WI38 (cell line): ENCODE measurements around the gene VPS4B.

Experiments
- H3K4me3 ChIP-seq: 2 replicates; pipeline ENCODE4 v1.5.1; 2011; ENCODE audit warnings: low read depth, mild to moderate bottlenecking, control low read depth, low read length
- TF ChIP-seq, protein P1 (sequence below): IDR thresholded peaks from 2 replicates; pipeline ENCODE4 v1.5.1; 2012; ENCODE audit warnings: low read depth, mild to moderate bottlenecking, control low read depth, low read length

The VPS4B gene

DNA sequence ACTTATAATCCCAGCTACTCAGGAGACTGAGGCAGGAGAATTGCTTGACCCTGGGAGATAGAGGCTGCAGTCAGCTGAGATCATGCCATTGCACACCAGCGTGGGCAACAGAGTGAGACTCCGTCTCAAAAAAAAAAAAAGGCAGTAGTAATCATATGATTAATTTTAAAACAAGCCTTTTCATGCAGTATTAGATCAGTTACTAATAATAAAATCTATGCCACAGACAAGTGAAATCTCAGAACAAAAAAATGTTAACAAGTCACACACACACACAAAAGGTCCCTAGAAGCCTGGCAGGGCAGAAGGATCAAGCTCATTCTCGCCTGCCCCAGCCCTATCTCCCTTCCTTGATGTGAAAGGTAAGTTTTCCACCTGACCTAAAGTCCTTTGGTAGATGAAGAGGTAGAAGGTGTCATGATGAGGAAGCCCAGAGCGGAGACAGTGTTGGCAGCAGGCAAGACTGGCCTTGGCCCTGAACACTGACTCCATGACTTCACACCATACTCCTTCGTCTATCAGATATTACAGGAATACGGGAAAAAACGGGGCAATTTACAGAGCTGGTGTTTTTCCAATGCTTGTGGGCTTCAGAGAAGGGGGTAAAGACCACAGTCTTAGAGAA lies 65.9 kb downstream of the VPS4B start:
- TF ChIP-seq, protein P1, sequence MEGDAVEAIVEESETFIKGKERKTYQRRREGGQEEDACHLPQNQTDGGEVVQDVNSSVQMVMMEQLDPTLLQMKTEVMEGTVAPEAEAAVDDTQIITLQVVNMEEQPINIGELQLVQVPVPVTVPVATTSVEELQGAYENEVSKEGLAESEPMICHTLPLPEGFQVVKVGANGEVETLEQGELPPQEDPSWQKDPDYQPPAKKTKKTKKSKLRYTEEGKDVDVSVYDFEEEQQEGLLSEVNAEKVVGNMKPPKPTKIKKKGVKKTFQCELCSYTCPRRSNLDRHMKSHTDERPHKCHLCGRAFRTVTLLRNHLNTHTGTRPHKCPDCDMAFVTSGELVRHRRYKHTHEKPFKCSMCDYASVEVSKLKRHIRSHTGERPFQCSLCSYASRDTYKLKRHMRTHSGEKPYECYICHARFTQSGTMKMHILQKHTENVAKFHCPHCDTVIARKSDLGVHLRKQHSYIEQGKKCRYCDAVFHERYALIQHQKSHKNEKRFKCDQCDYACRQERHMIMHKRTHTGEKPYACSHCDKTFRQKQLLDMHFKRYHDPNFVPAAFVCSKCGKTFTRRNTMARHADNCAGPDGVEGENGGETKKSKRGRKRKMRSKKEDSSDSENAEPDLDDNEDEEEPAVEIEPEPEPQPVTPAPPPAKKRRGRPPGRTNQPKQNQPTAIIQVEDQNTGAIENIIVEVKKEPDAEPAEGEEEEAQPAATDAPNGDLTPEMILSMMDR: no peak
- no peak overlapping the region for H3K4me3 ChIP-seq

GRCh38 chr18:63350230-63350629 lies 72.0 kb downstream of the VPS4B start:
- no peak overlapping the region for H3K4me3 ChIP-seq
- TF ChIP-seq, protein P1: no peak

DNA sequence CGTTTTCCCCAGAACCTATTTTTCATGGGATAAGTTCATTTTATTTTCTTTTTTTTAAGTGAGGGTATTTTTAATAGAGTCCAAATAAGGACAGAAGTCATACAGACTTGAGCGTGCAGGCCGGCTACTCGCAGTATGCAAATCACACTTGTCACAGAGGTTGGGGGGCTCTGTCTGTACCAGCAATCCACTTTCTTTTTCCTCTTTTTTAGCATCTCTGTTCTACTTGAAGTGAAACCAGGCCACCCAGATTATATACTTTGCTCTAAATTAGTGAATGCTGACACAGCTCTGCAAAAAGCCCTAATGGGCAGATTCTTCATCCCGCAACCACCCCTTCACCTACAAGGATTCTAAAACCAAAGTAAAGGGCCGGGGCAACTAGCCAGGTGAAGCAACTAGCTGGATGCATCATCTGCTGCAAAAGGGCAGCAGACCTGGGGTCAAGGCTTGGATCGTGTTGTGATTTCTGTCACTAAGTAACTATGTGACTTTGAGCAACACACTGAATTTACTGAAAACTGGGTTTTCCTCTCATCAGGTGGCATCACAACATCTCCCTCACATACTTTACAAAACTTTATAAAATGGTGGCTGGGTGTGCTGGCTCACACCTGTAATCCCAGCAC lies 73.7 kb downstream of the VPS4B start:
- TF ChIP-seq, protein P1: no peak

GRCh38 chr18:63346480-63347183 lies 75.6 kb downstream of the VPS4B start:
- TF ChIP-seq, protein P1: no peak
- H3K4me3 ChIP-seq: no peak overlapping the region

More for the DNA sequence above, 73.7 kb downstream of the VPS4B start:
- no peak overlapping the region for H3K4me3 ChIP-seq

DNA sequence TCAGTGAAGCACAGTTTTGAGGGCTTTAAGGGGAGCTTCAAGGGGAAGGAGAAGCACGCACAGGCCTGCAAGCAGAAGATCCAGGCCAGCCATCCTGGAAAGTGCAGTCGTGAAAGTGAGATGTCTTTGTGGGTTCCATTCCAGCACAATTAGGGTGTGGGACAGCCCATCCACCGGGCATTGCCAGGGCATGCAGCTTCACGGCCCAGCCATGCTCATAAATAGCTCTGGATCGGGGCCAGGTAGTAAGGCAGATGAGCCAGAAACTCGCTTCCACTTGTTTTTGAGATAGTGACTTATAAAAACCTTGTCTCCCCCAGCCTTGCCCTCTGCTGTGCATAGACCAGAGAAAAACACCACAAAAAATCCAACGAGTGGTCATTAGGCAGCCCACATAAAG lies 76.2 kb downstream of the VPS4B start:
- H3K4me3 ChIP-seq: no peak overlapping the region
- TF ChIP-seq, protein P1: no peak

- TF ChIP-seq, protein P1: no peak
- no peak overlapping the region for H3K4me3 ChIP-seq
These were observed 77.4 kb downstream of the VPS4B start for GRCh38 chr18:63344918-63345317.

DNA sequence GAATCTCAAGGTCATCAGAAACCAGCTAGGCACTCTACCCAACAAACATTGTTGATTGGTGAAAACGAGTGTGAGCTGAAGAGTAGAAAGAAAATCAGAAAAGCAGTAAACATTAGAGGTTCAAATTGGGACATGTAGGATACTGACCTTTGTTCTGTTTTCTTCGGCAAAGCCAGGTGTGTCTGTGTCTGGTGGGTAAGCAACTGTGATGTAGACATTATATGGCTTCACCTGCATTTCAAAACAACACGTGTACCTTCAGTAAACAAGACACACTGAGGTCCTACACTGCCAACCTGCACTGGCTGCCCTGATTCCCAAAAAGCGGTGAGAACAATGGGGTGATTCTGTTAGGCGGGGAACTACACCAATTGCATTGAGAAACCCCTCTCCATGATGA lies 78.0 kb downstream of the VPS4B start:
- TF ChIP-seq, protein P1: no peak
- H3K4me3 ChIP-seq: no peak overlapping the region
